Measurements from ENCODE around the gene JDP2. TPM values are rescaled to one million over a fixed set of nuclear protein-coding genes. Genes with fewer than 3 reads are reported as not detected.

Gene JDP2
- total RNA-seq, 2 donors from 2014 or later, result 0.86 to 1.4 TPM

DNA sequence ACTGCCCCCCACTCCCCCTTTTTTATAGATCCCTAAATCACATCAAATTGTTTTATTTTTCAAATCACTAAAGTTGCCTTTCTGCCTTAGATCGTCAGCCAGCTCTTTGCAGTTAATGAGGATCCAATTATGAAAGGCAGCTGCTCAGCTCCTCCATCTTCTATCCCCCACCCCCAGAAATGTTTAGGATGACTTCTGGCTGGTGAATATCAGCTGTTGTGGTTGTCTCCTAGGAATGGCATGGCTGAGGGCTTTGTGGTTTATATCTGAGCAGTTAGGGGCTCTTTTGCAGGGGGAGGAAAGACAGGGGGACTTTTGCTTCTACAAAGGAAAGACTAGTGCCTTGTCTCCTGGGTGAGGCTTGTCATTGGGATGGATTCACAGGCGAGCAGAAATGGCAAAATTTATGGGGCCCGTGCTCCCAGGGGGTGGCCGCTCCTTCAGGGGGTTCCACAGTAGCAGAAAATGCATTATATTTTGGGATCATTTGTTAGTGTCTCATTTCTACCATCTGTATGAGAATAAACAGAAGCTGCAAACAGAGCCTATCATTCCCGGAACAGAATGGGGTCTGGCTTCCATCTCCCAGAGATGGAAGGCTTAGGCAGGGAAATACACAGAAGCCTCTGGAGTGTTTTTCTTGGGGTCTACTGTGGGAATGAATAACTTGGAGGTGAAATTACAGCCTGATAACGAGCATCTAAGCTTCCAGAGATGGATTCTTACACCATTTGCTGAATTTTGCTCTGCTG lies 6.5 kb downstream of the JDP2 start:
- Mint-ChIP-seq H3K4me1 (peaks cover 10% of the 10 kb centered on the region), H3K27me3 (peaks cover 46% of the 10 kb centered on the region), H3K36me3 (ENCODE audit: low read depth) (no peaks in the 10 kb centered on the region), H3K4me3 (no peak overlapping the region), H3K27ac (no peak overlapping the region)
- DNase-seq, result no peak
- no peak for ATAC-seq
- H3K9me3 ChIP-seq (ENCODE audit: control insufficient read depth, low read length, poor library complexity, severe bottlenecking), result no peaks in the 10 kb centered on the region

- H3K36me3 Mint-ChIP-seq (ENCODE audit: low read depth), result no peaks in the 10 kb centered on the region
- ATAC-seq (no peak), DNase-seq (no peak)
- H3K27me3 Mint-ChIP-seq, result peaks cover 43% of the 10 kb centered on the region
- no peak overlapping the region for H3K4me3 Mint-ChIP-seq
- H3K4me1 Mint-ChIP-seq, result peaks cover 10% of the 10 kb centered on the region
- H3K9me3 ChIP-seq (ENCODE audit: control insufficient read depth, low read length, poor library complexity, severe bottlenecking), result no peaks in the 10 kb centered on the region
- H3K27ac Mint-ChIP-seq, result no peak overlapping the region
Measured at GRCh38 chr14:75434890-75435248, 7.0 kb downstream of the JDP2 start.

DNA sequence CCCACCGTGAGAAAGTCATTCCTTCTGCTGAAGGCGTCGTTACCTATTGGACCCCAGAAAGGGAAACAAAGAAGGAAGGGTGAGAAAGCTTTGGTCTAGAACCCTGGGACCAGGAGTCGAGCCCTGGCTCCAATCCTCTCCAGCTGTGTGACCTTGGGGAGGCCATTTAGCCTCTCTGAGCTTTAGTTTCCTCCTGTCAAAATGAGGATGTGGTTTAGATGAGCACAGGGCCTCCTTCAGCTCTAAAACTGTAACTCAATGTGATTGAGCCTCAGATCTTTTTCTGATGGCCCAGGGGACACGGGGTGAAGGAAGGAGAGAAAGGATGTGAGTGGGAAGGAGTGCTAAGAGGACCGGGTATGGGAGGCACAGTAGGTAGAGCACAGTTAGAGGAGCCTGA lies 7.7 kb downstream of the JDP2 start:
- ATAC-seq (no peak), DNase-seq (no peak)
- Mint-ChIP-seq H3K36me3 (ENCODE audit: low read depth) (no peaks in the 10 kb centered on the region), H3K27me3 (peaks cover 40% of the 10 kb centered on the region), H3K27ac (no peak overlapping the region), H3K4me3 (no peak overlapping the region), H3K4me1 (peaks cover 10% of the 10 kb centered on the region)
- H3K9me3 ChIP-seq (ENCODE audit: control insufficient read depth, low read length, poor library complexity, severe bottlenecking), result no peaks in the 10 kb centered on the region

DNA sequence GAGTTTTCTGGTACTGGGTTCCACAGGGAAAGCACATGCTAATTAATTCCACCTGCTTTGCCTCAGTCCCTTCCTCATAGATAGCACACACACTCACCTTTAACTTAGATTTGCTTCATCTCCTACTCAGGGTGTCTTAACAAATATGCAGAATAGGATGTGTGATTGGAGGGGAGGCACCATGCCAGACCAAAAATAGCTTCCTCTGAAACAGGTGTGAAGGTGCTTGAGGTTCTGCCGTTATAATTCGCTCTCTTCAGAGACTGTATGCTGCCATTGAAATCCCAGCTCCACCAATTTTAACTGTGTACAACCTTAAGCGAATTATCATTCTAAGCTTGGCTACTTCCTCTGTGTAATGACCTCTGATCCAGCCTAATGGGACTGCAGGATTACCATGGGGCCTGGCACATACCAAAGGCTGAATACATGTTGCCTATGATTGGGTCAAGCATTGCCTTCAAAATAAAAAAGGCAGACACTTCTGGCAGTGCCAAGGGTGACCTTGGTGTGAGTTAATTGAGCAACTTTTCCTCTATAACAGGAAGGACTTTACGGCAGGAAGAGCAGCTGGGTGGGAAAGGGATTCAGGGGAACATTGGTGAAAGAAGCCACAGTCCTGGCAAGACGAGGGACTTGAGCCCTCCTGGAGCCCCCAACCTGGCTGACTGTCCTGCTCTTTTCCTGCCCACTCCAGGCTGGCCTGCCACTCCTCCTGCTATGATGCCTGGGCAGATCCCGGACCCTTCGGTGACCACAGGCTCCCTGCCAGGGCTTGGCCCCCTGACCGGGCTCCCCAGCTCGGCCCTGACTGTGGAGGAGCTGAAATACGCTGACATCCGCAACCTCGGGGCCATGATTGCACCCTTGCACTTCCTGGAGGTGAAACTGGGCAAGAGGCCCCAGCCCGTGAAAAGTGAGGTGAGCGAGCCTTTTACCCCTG lies 9.7 kb downstream of the JDP2 start:
- Mint-ChIP-seq H3K4me1 (peaks cover 9% of the 10 kb centered on the region), H3K27me3 (peaks cover 41% of the 10 kb centered on the region), H3K36me3 (ENCODE audit: low read depth) (no peaks in the 10 kb centered on the region), H3K27ac (no peak overlapping the region), H3K4me3 (no peak overlapping the region)
- no peaks in the 10 kb centered on the region for H3K9me3 ChIP-seq (ENCODE audit: control insufficient read depth, low read length, poor library complexity, severe bottlenecking)
- ATAC-seq (no peak), DNase-seq (no peak)

DNA sequence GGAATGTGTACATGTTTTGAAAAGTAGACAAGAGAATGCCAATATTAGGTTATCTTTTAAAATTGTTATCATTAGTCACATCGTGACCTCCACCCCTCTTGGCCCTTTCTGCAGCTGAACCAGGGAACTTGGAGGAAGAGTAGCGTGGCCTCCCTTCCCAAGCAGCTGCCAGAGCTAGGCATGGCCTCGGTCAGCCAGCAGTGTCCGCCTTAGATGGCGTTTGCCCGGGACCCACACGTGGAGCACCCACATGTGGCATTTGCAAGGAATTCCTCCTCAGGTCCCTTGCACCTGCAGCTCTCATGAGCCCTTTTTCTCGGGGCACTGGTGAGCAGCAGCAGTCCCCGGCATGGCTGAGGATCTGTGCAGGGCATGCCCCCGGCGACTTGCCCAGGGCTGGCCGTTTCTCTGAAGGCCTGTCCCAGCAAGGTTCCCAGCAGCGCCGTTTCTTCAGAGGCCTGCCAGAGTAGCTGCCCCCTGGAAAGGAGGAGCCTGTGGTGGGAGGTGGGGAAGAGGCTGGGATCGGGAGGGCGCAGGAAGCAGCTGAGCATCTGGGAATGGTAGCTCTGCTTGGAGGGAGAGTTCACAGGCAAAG lies 10.8 kb downstream of the JDP2 start:
- Mint-ChIP-seq H3K36me3 (ENCODE audit: low read depth) (no peaks in the 10 kb centered on the region), H3K4me3 (no peak overlapping the region), H3K27ac (no peak overlapping the region), H3K27me3 (peaks cover 39% of the 10 kb centered on the region), H3K4me1 (peaks cover 8% of the 10 kb centered on the region)
- no peaks in the 10 kb centered on the region for H3K9me3 ChIP-seq (ENCODE audit: control insufficient read depth, low read length, poor library complexity, severe bottlenecking)
- ATAC-seq, result no peak
- no peak for DNase-seq

DNA sequence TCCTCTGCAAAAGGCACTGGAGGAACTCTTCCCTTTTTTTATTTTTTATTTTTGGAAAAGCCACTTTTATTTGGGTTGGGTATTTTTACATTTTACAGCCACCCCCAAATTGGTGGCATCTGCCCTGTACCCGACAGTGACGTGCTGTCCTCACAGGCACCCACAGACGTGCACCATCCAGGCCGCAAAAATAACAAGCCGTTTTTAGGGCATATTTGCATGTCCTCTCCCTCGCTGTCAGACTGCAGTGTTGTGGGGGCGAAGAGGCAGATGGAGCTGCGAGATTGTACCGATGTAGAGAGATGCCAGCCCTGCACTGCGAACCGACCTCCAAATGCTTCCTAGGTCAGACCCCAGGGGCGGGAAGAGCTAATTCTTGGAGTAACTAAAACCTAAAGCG lies 12.2 kb downstream of the JDP2 start:
- DNase-seq (no peak), ATAC-seq (no peak)
- H3K4me1 Mint-ChIP-seq, result peaks cover 8% of the 10 kb centered on the region
- H3K36me3 Mint-ChIP-seq (ENCODE audit: low read depth), result no peaks in the 10 kb centered on the region
- no peak overlapping the region for H3K4me3 Mint-ChIP-seq
- H3K27ac Mint-ChIP-seq, result no peak overlapping the region
- H3K27me3 Mint-ChIP-seq, result peaks cover 32% of the 10 kb centered on the region
- no peaks in the 10 kb centered on the region for H3K9me3 ChIP-seq (ENCODE audit: control insufficient read depth, low read length, poor library complexity, severe bottlenecking)

DNA sequence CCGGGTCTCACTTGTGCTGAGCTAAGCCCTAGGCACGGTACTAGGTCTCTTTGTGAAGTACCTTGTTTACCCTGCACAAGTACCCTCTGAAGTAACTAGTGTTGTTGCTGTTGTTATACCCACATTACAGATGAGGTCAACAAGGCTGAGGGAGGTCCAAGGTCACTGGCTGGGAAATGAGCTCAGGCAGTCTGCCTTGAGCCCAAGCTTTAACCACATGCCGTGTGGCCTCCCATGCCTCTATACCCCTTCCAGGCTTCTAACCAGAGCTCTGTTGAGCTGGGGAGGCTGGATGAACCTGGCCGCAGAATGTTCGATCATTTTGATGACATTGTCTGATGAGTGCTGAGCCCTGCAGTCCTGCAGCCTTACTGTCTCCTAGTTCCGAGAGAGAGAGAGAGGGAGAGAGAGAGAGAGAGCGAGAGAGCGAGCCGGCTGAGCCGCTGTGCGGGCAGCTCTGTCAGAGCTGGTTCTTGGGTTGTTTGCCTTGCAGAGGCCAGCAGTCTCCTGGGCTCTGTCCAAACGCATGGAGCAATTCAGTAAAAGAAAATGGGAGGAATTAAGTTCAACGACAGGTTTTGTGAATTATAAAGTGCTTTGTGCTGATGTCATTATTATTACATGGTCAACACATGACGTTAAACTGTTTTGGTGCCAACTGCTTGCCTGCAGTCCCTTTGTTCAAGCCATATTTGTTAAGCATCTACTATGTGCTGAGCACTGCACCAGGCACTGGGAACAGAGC lies 13.1 kb downstream of the JDP2 start:
- Mint-ChIP-seq H3K27ac (no peak overlapping the region), H3K4me1 (peaks cover 4% of the 10 kb centered on the region), H3K27me3 (peaks cover 23% of the 10 kb centered on the region), H3K36me3 (ENCODE audit: low read depth) (no peaks in the 10 kb centered on the region), H3K4me3 (no peak overlapping the region)
- no peak for ATAC-seq
- DNase-seq, result no peak
- no peaks in the 10 kb centered on the region for H3K9me3 ChIP-seq (ENCODE audit: control insufficient read depth, low read length, poor library complexity, severe bottlenecking)

GRCh38 chr14:75441728-75442127 lies 13.9 kb downstream of the JDP2 start:
- peaks cover 21% of the 10 kb centered on the region for H3K27me3 Mint-ChIP-seq
- H3K4me3 Mint-ChIP-seq, result no peak overlapping the region
- no peaks in the 10 kb centered on the region for H3K9me3 ChIP-seq (ENCODE audit: control insufficient read depth, low read length, poor library complexity, severe bottlenecking)
- DNase-seq (no peak), ATAC-seq (no peak)
- H3K4me1 Mint-ChIP-seq, result peaks cover 8% of the 10 kb centered on the region
- H3K36me3 Mint-ChIP-seq (ENCODE audit: low read depth), result no peaks in the 10 kb centered on the region
- no peak overlapping the region for H3K27ac Mint-ChIP-seq

DNA sequence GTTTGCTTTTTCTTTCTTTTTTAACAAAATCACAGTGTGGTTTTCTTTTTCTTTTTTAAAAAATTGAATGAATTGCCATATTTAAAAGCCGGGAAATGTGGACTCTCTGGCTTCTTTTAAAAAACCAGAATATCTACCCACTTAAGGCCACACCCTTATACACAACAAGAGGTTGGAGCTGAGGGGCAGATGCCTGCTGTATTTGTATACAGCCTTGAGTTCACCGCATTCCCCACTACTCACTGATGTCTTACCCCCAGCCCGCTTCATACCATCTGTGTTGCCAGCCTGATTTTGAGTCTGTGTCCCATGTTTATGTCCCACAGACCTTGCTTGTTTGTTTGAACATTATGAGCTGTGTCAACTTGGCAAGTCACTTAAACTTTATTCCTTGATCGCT lies 14.3 kb downstream of the JDP2 start:
- ATAC-seq (no peak), DNase-seq (no peak)
- no peak overlapping the region for H3K27ac Mint-ChIP-seq
- no peaks in the 10 kb centered on the region for H3K36me3 Mint-ChIP-seq (ENCODE audit: low read depth)
- peaks cover 23% of the 10 kb centered on the region for H3K27me3 Mint-ChIP-seq
- no peaks in the 10 kb centered on the region for H3K9me3 ChIP-seq (ENCODE audit: control insufficient read depth, low read length, poor library complexity, severe bottlenecking)
- H3K4me3 Mint-ChIP-seq, result no peak overlapping the region
- peaks cover 9% of the 10 kb centered on the region for H3K4me1 Mint-ChIP-seq

GRCh38 chr14:75442642-75443041 lies 14.8 kb downstream of the JDP2 start:
- Mint-ChIP-seq H3K4me1 (peaks cover 9% of the 10 kb centered on the region), H3K36me3 (ENCODE audit: low read depth) (no peaks in the 10 kb centered on the region), H3K4me3 (no peak overlapping the region), H3K27me3 (peaks cover 23% of the 10 kb centered on the region), H3K27ac (no peak overlapping the region)
- ATAC-seq, result no peak
- H3K9me3 ChIP-seq (ENCODE audit: control insufficient read depth, low read length, poor library complexity, severe bottlenecking), result no peaks in the 10 kb centered on the region
- DNase-seq, result no peak

DNA sequence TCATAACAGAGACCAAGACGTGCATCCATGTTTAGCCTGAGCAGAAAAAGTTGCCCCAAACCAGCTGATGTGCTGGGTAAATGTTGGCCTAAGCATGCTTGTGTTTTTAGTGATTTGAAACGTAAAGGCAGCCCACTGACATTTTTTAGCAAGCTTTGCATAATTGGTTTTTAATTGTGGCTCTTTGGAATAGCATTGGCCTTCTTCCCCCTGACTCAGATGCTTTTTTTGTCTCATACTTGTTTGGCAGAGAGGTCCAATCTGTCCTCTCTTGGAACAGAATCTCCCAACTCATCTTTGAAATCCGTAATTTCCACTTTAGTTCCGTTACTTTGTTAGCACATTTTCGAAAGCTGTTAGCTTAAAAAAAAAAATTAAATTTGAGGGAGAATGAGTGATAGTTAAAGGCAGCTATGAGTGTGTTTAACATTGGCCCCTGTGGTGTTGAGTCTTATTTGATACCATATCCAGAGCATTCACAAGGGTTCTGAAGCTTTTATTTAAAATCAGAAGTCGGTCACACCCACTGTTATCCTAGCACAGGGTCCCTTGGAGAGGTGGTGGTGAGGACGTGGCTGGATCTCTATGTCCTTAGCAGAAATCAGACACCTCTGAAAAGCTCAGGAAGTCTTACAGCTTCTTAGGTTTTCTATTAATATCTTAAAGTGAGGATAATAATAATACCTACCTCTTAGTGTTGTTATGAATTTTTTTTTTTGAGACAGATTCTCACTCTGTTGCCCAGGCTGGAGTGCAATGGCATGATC lies 15.6 kb downstream of the JDP2 start:
- peaks cover 23% of the 10 kb centered on the region for H3K27me3 Mint-ChIP-seq
- ATAC-seq, result no peak

GRCh38 chr14:75445236-75445635 lies 17.4 kb downstream of the JDP2 start:
- no peak overlapping the region for H3K27ac Mint-ChIP-seq
- peaks cover 31% of the 10 kb centered on the region for H3K27me3 Mint-ChIP-seq
- peaks cover 7% of the 10 kb centered on the region for H3K4me1 Mint-ChIP-seq
- H3K4me3 Mint-ChIP-seq, result no peak overlapping the region
- no peak for DNase-seq
- H3K9me3 ChIP-seq (ENCODE audit: control insufficient read depth, low read length, poor library complexity, severe bottlenecking), result no peaks in the 10 kb centered on the region
- H3K36me3 Mint-ChIP-seq (ENCODE audit: low read depth), result no peaks in the 10 kb centered on the region
- ATAC-seq, result no peak

More for the DNA sequence above, 15.6 kb downstream of the JDP2 start:
- H3K27ac Mint-ChIP-seq, result no peak overlapping the region
- H3K4me3 Mint-ChIP-seq, result no peak overlapping the region
- no peaks in the 10 kb centered on the region for H3K9me3 ChIP-seq (ENCODE audit: control insufficient read depth, low read length, poor library complexity, severe bottlenecking)
- H3K4me1 Mint-ChIP-seq, result peaks cover 7% of the 10 kb centered on the region
- DNase-seq, result no peak
- H3K36me3 Mint-ChIP-seq (ENCODE audit: low read depth), result no peaks in the 10 kb centered on the region
